KOPT-K1 (cell line): ENCODE measurements around the gene REXO1.

Experiments
- H3K27ac ChIP-seq: fragments of 200-600 bp; sonication (generic); 2 replicates; pipeline ENCODE4 v1.5.1; 2016; ENCODE audit warnings: antibody characterized with exemption, mild to moderate bottlenecking, low read depth, low read length; ENCODE audit not compliant: poor library complexity, severe bottlenecking
- H3K36me3 ChIP-seq: fragments of 200-600 bp; sonication (generic); 2 replicates; pipeline ENCODE4 v1.5.1; 2017; ENCODE audit warnings: antibody characterized with exemption, mild to moderate bottlenecking, low read length, moderate library complexity; ENCODE audit not compliant: insufficient read depth
- H3K9me3 ChIP-seq: fragments of 200-600 bp; sonication (generic); 2 replicates; pipeline ENCODE4 v1.5.1; 2017; ENCODE audit warnings: antibody characterized with exemption, low read length, mild to moderate bottlenecking; ENCODE audit not compliant: insufficient read depth, poor library complexity, severe bottlenecking

REXO1 gene

GRCh38 chr19:1849886-1850398, 1.7 kb upstream of the REXO1 start:
- Histone ChIP-seq H3K36me3 (peaks cover 22% of the 10 kb centered on the region; the same call in 1 of the 2 replicates), H3K9me3 (no peaks in the 10 kb centered on the region), H3K27ac (no peak overlapping the region)

GRCh38 chr19:1849132-1849474, 820 bp upstream of the REXO1 start:
- no peaks in the 10 kb centered on the region for H3K9me3 ChIP-seq
- H3K27ac ChIP-seq, result peak overlapping the region; percentile 95
- H3K36me3 ChIP-seq, result peaks cover 28% of the 10 kb centered on the region

GRCh38 chr19:1847684-1848398, 442 bp downstream of the REXO1 start:
- Histone ChIP-seq H3K36me3 (peaks cover 36% of the 10 kb centered on the region), H3K9me3 (no peaks in the 10 kb centered on the region), H3K27ac (peak overlapping the region; percentile 95)

- no peaks in the 10 kb centered on the region for H3K9me3 ChIP-seq
These were observed 967 bp downstream of the REXO1 start for GRCh38 chr19:1847348-1847683.

GRCh38 chr19:1846517-1847204, 1.6 kb downstream of the REXO1 start:
- Histone ChIP-seq H3K27ac (no peak overlapping the region), H3K9me3 (no peaks in the 10 kb centered on the region), H3K36me3 (peaks cover 41% of the 10 kb centered on the region)

More at GRCh38 chr19:1847348-1847683, 967 bp downstream of the REXO1 start:
- peaks cover 39% of the 10 kb centered on the region for H3K36me3 ChIP-seq
- H3K27ac ChIP-seq, result peak overlapping the region; percentile 95

- H3K27ac ChIP-seq, result no peak overlapping the region
These were observed 2.6 kb downstream of the REXO1 start for GRCh38 chr19:1845642-1846041.

GRCh38 chr19:1845125-1845515, 3.2 kb downstream of the REXO1 start:
- H3K9me3 ChIP-seq, result no peaks in the 10 kb centered on the region
- peaks cover 41% of the 10 kb centered on the region for H3K36me3 ChIP-seq
- H3K27ac ChIP-seq, result no peak overlapping the region

More at GRCh38 chr19:1845642-1846041, 2.6 kb downstream of the REXO1 start:
- H3K9me3 ChIP-seq, result no peaks in the 10 kb centered on the region
- H3K36me3 ChIP-seq, result peaks cover 41% of the 10 kb centered on the region

GRCh38 chr19:1844513-1845124, 3.7 kb downstream of the REXO1 start:
- Histone ChIP-seq H3K27ac (no peak overlapping the region), H3K9me3 (no peaks in the 10 kb centered on the region), H3K36me3 (peaks cover 44% of the 10 kb centered on the region)

- Histone ChIP-seq H3K9me3 (no peaks in the 10 kb centered on the region), H3K27ac (no peak overlapping the region), H3K36me3 (peaks cover 52% of the 10 kb centered on the region)
These were observed 4.5 kb downstream of the REXO1 start for GRCh38 chr19:1843646-1844394.

- peaks cover 59% of the 10 kb centered on the region for H3K36me3 ChIP-seq
These were observed 5.2 kb downstream of the REXO1 start for GRCh38 chr19:1843116-1843515.

GRCh38 chr19:1841209-1841924, 6.9 kb downstream of the REXO1 start:
- no peaks in the 10 kb centered on the region for H3K9me3 ChIP-seq
- no peak overlapping the region for H3K27ac ChIP-seq
- H3K36me3 ChIP-seq, result peaks cover 70% of the 10 kb centered on the region

More at GRCh38 chr19:1843116-1843515, 5.2 kb downstream of the REXO1 start:
- no peak overlapping the region for H3K27ac ChIP-seq
- no peaks in the 10 kb centered on the region for H3K9me3 ChIP-seq

- H3K9me3 ChIP-seq, result no peaks in the 10 kb centered on the region
- peaks cover 62% of the 10 kb centered on the region for H3K36me3 ChIP-seq
- H3K27ac ChIP-seq, result peak overlapping the region; percentile 33
These were observed 7.7 kb downstream of the REXO1 start for GRCh38 chr19:1840541-1841115.

- H3K27ac ChIP-seq, result peak overlapping the region; percentile 33
- H3K36me3 ChIP-seq, result peaks cover 61% of the 10 kb centered on the region
- H3K9me3 ChIP-seq, result no peaks in the 10 kb centered on the region
These were observed 8.4 kb downstream of the REXO1 start for GRCh38 chr19:1839658-1840540.
